ENCODE measurements around the gene ABHD17A.
A peak's percentile ranks its signal among the peaks of the same experiment; 100 is the strongest.

ABHD17A gene

DNA sequence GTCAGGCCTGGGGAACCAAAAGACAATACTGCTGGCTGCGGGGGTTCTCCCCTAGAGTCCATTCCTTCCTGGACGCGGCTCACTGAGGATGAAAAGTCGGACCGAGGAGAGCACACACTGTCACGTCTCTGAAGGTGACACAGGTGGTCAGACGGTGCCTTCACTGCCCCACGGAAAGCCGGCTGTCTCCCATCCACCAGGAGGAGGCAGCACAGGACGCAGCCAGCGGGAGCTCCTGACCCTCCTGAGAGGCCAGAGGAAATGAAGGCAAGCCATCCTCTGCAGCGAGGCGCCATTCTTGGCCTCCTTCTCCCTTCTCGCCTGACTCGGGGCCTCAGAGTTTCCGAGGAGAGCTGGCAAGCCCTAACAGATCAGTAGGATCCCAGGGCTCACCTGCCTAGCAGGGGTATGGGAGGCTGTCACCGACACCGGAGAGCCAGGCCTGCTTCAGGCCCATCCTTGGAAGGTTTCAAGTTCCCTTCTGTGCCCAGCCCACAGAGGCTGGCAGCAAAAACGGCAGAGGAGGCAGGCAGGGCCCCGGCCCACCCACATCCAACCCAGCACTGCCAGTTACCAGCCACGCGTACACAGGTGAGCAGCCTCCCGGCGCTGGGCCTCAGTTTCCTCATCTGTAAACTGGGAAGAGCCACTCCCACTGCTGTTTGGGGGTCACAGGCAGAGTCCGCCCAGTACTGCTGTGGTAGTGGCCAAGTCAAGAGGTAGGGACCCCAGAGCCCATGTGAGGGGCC, 41.5 kb downstream of the ABHD17A start:
- TF ChIP-seq, protein P1, sequence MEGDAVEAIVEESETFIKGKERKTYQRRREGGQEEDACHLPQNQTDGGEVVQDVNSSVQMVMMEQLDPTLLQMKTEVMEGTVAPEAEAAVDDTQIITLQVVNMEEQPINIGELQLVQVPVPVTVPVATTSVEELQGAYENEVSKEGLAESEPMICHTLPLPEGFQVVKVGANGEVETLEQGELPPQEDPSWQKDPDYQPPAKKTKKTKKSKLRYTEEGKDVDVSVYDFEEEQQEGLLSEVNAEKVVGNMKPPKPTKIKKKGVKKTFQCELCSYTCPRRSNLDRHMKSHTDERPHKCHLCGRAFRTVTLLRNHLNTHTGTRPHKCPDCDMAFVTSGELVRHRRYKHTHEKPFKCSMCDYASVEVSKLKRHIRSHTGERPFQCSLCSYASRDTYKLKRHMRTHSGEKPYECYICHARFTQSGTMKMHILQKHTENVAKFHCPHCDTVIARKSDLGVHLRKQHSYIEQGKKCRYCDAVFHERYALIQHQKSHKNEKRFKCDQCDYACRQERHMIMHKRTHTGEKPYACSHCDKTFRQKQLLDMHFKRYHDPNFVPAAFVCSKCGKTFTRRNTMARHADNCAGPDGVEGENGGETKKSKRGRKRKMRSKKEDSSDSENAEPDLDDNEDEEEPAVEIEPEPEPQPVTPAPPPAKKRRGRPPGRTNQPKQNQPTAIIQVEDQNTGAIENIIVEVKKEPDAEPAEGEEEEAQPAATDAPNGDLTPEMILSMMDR (IDR thresholded peaks at IDR 0.05; ENCODE audit: insufficient read depth, low read depth, low read length, missing control alignments), result no peak
- no peak for DNase-seq (ENCODE audit: low read depth)
- H3K4me3 ChIP-seq (ENCODE audit: low read depth, low read length), result no peak overlapping the region

DNA sequence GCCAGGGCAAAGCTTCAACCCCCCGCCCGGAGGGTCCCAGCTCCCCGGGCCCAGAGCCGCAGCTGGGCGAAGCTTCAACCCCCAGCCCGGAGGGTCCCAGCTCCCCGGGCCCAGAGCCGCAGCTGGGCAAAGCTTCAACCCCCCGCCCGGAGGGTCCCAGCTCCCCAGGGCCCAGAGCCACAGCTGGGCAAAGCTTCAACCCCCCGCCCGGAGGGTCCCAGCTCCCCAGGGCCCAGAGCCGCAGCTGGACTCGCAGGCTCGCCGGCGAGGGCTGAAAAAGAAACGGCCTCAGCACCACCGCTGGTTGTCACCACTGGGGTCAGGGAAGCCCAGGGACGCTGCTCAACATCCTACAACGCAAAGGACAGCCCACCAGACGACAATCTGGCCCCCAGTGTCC, 42.2 kb downstream of the ABHD17A start:
- no peak overlapping the region for H3K4me3 ChIP-seq (ENCODE audit: low read depth, low read length)
- DNase-seq (ENCODE audit: low read depth), result no peak
- TF ChIP-seq, protein P1 (IDR thresholded peaks at IDR 0.05; ENCODE audit: insufficient read depth, low read depth, low read length, missing control alignments), result no peak

DNA sequence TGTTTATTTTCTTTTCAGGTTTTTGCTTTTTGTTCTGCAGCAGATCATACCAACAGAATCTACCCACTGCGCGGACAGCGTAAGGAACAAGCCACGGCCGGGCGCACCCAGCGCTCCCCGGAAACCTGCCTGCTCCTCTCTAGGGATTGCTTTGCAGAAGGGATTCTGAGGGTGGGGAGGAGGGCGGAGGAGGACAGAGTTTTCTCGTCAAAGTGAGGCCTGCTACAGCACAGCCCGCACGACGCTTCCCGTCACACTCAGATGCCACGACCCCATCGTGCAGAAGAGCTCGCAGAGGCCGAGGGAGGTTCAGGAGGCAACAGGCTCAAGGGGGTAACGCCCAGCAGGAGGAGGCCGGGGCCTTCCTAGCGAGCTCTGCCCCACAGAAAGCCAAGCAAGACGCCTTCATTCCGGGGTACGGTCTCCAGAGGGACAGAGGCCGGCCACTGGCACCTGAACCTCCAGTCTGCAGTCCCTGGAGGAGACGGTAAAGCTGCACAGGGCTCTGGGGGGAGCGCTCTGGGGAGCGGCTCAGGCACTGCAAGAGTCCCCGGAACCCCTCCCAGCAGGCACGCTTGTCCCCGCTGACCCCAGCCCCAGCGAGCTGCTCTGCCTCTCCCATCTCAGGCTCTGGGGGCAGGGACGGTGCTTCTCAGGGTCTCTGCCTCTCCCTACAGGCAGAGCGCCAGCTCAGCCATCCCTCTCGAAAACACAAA, 43.9 kb downstream of the ABHD17A start:
- H3K4me3 ChIP-seq (ENCODE audit: low read depth, low read length), result no peak overlapping the region
- TF ChIP-seq, protein P1 (IDR thresholded peaks at IDR 0.05; ENCODE audit: insufficient read depth, low read depth, low read length, missing control alignments), result no peak
- no peak for DNase-seq (ENCODE audit: low read depth)

DNA sequence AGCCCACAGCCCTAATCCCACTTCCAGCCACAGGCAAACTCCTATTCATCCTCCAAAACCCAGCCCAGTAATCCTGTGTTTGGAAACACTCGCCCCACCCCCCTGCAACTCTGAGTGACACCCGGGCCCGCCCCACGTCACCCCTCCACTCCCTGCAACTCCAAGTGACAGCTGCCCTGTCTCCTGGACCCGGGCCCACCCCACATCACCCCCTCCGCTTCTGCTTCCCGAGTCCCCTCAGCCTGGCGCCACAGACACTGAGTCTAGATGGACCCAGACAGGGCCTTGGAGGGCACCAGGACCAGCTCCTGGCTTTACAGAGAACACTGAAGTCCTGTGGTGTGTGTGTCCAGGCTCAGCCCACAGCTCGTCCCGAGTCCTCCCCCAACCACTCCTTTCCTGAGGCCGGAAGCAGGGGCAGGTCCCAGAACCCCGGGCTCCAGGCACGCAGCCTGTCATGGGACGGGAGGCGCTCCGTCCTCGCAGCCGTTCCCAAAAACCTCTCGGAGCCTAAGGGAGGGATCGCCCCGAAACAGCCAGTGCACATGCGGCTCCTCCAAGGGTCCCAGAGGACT, 44.7 kb downstream of the ABHD17A start:
- TF ChIP-seq, protein P1 (IDR thresholded peaks at IDR 0.05; ENCODE audit: insufficient read depth, low read depth, low read length, missing control alignments), result no peak
- no peak for DNase-seq (ENCODE audit: low read depth)
- no peak overlapping the region for H3K4me3 ChIP-seq (ENCODE audit: low read depth, low read length)

DNA sequence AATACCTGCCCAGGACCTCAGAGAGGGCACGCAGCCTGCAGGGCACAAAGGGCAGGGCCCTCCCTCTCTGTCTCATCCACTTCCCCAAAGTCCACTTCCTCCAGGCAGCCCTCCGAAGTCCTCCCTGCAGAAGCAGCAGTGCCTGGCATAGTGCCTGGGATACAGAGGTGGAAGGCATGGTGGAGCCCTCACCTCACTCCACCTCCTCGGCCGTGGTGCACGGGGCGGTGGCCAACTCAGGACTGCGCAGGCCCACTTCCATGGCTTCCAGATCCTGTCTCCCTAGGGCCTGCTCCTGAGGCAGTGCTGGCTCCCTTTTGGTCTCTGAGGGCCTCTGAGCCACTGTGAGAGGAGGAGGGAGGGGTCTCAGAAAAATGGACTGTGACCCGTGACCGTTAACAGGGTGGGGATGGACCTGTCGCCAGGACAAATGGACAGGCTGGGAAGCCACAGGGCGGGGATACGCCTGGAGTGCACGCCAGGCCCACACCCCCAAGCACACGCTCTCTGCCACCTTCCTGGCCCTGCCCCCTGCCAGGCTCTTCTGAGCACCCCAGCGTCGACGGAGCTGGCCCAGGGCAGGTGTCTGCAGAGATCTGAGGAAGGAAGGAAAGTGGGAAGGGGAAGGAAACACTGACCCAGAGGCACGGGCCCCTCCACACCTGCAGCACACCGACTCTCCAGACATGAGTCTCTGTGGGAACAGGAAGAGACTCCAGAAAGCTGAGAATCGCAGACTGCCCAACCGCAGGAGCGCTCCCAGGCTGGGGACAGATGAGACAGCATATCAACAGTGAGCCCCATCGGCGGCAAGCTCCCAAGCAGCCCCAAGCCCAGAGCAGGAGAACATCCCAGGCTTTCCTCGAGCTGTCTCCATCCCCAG, 45.4 kb downstream of the ABHD17A start:
- no peak overlapping the region for H3K4me3 ChIP-seq (ENCODE audit: low read depth, low read length)
- DNase-seq (ENCODE audit: low read depth), result no peak
- TF ChIP-seq, protein P1 (IDR thresholded peaks at IDR 0.05; ENCODE audit: insufficient read depth, low read depth, low read length, missing control alignments), result no peak

DNA sequence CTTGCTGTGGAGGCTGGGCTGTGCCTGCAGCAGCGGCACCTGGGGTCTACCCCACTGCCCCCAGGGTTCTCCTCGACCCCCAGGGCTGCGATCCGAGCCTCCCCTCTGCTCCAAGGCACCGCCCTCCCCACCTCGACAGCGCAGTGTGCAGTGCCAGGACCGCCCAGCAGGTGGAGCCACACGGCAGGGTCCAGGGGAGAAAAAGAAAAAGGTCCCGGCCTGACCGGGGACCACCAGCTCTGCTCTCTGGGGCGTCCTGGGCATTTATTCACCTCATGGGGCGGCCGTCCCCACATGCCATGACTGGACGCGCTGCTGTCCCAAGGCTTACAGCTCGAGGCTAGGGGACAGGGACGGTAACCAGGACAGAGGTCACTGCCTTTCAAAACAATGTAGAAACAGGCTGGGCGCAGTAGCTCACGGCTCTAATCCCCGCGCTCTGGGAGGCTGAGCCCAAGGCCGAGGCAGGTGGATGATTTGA, 47.6 kb downstream of the ABHD17A start:
- TF ChIP-seq, protein P1 (IDR thresholded peaks at IDR 0.05; ENCODE audit: insufficient read depth, low read depth, low read length, missing control alignments), result peak; percentile 93
- H3K4me3 ChIP-seq (ENCODE audit: low read depth, low read length), result no peak overlapping the region
- peak; percentile 53 for DNase-seq (ENCODE audit: low read depth)
